ENCODE data around the gene GPS2.
A peak's percentile ranks its signal among the peaks of the same experiment; 100 is the strongest.

The GPS2 gene

DNA sequence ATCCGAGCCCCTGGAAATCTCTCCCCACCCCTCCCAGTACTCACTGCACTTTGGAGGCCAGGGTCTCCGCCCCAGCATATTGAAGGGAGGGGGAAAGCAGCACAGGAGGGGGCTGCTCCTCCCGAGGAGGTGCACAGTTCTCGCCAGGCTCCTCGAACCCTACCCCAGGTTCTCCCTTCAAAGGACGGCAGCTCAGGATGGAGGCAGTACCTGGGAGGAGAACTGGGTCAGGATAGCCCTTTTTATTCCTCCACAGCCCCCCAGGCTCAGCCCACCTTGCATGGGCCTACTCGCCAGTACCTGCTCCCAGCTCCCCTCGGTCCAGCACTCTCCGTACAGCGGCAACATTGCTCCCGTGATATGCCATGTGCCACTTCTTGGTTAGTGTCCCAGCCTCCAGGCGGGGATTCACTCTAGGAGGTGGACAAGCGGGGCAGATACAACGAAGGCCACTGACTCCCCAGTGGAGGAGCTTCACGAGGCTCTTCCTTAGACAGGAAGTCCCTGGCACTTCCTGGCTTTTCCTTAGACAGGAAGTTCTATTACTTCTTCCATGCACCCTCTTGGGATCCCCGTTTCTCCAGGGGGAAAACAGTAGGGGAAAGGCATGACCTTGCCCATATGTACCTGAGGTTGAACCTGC is 2.1 kb upstream of the GPS2 start:
- DNase-seq (ENCODE audit: low read depth), result no peak

DNA sequence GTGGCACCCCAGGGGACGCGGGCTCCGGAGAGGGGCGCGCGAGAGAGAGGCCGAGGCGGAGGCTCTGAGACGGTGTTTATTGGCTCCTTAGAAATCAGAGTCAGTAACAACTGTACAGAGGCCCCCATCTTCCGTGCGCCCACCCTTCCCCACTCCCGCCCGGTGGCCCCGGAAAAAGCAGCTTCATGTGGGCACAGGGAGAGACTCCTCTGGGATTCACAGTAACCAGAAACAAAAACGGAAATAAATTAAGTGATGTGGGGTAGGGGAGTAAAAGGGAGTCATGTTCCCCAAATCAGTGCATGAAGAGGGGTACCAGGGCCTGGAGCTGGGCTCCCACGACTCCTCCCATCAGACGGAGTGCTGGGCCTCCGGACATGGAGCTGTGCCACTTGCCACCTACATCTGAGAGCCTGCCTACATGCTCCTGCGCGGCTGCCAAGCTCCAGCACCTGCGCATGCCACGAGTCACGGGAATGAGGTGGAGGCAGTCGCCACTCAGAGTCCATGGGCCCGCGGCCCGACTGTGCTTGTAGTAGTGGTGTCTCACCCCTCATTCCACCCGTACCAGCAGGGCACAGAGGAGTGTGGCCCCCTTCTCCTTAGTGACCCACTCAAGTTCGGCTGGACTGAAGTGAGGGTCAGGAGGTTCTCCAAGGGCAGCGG is 543 bp upstream of the GPS2 start:
- DNase-seq (ENCODE audit: low read depth), result no peak

DNA sequence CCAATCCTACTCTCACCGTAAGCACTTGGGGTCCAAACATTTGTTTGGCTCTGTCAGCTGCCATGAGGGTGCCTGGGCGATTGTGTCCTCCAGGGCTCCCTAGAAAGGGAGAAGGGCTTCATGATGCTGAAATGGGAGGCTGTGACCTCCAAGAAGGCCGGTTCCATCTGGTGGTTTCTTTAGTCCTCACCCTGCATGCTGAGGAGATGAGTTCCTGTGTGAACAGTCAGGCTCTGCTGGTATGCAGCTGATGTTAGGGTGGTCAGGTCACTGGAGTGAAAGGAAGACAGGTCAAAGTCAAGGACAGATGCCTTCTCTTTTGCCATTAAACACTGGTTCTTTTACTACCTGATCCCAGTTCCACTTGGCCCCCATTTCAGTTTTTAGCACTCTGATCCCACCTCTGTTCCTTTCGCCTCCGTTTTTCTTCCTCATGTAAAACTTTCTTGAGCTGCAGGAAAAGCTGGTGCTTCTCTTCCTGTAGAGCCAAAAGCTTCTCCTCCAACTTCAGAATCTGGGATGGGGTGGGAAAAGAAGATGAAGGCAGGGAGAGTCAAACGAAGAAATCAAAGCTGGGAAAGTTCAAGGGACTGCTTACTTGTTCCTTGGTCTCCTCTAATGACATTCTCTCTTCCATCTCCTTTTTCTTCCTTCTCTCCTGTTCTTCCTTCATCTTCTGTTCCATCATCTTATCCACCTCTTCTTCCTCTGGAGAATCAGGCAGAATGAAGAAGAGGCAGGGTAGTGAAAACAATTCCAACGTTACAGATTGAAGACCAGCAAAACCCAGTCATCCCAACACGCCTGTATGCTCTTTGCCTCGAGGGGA is 1.1 kb downstream of the GPS2 start:
- no peak for DNase-seq (ENCODE audit: low read depth)

DNA sequence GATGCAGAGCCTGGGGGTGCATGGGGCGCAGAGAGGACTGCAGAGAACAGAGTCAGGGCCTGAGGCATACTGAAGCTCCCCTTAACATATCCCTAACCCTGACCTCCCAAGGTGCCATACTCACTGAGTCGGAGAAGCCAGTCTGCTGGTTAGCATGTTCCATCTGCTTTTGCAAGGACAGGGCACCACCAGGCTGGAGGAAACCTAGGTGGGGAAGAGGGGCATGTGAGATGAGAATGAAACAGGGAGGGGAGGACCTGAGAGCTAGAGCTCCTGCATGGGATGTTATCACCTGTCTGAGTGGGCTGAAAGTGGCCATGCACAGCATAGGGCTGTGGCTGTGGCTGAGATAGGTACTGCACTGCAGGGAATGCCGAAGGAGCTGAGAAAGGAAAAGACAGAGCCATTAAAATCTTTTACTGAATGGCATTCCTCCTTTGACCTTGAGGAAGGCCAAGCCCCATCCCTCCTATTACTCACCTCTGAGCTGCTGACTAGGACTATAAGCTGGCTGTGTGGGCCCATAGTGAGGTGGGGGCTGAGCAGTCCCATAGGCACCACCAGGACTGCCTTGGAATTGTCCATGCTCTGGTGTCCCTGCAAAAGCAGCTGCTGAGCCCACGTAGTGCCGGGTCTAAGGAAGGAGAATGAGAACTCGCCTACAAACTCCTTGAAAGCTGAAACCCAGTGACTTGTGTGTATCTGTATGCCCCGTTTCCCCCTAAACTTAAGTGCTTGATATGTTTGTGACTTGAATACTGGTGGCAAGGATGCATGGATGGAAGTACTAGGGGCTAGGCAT is 1.9 kb downstream of the GPS2 start:
- DNase-seq (ENCODE audit: low read depth), result no peak

DNA sequence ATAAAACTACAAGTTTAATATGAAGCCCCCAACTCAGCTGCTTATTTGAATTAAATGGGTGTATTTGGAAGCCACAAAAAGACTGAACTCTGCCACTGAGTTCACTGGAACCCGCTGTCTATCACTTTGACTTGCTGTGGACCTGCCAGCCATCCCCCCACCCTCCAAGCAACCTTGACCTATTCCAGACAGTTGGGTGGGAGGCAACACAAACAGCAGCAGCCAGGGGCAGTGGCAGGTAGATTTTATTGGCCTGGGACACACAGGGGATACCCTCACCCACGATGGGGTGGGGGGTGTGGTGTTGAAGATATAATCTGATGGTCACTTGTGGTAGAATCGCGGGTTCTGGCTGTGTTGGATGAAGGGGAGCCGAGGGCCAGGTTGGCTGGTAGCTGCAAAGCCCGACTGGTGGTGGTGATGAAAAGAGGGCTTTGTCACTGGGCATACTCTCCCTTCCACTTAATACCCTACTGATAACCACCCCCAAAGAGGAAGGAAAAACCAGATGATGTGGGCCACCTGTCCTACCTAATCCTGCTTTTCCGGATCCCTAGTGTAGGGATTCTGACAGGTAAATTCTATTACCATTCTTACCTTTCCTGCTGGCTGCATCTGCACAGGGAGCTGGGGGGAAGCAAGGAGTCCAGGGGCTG is 2.6 kb downstream of the GPS2 start:
- DNase-seq (ENCODE audit: low read depth), result no peak

DNA sequence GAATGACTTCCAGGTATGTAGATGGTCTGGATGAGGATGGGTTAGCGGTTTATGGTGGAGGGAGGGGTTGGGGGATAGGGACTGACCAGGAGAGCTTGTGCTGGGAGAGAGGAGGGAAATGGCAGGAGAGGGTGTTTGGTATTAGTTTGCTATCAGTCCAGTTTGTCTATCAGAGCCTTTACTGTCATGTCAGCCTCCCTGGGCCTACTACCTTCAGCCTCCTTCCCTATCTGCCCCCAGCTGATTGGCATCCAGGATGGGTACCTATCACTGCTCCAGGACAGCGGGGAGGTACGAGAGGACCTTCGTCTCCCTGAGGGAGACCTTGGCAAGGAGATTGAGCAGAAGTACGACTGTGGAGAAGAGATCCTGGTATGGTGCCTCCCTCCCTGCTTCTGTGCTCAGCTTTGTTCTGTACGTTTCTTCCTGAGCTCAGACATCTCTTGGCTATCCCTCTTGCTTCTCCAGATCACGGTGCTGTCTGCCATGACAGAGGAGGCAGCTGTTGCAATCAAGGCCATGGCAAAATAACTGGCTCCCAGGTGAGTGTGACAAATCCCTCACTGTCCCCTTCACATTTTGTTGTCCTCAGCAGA is 4.0 kb downstream of the GPS2 start:
- no peak for DNase-seq (ENCODE audit: low read depth)

DNA sequence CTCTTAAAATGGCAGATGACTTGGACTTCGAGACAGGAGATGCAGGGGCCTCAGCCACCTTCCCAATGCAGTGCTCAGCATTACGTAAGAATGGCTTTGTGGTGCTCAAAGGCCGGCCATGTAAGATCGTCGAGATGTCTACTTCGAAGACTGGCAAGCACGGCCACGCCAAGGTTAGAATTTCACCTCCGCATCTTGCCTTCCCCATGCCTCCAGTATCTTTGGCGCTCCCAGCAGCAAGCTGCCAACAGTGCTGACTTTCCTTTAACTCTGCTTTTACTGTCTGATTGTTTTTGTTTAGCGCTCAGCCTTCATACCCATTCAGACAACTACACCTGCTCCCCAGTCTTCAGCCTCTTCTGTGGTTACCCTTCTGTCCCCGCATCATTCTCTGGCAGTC is 5.5 kb downstream of the GPS2 start:
- no peak for DNase-seq (ENCODE audit: low read depth)

DNA sequence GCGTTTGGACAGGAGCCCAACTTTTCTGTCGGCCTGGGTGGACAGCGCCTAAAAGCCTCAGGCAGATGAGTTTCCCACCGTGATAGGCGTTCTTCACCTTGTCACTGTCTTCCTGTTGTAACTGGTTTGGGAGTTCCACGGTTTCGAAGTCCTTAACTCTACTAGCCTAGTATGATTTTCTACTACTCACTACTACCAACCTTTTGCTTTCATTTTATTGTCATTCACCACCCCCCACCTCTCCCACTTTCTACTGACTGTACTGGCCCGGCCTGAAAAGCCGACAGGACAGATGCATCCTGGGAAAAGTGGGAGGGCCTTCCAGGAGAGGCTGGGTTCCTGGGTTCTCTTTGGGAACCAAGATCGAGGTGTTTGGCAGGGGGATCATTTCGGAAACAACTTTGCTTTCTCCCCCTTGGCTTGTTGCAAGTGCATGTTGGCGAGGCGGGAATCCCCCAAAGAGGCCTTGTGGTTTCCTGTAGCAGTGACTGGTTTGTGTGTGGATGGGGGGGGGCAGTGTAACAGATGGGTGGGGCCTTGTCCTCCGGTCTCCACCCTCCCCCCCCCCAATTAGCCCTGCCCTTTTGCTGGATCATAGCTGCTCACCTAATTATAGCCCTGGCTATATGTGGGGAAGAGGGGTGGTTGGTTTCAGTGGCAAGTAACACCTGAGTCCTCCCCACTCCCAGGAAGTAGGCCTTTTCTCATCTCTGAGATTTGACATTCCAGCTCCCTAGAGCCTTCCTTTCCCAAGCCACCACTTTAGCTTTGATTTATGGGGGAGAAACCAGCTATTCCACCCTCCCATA is 6.3 kb downstream of the GPS2 start:
- DNase-seq (ENCODE audit: low read depth), result peak; percentile 85

DNA sequence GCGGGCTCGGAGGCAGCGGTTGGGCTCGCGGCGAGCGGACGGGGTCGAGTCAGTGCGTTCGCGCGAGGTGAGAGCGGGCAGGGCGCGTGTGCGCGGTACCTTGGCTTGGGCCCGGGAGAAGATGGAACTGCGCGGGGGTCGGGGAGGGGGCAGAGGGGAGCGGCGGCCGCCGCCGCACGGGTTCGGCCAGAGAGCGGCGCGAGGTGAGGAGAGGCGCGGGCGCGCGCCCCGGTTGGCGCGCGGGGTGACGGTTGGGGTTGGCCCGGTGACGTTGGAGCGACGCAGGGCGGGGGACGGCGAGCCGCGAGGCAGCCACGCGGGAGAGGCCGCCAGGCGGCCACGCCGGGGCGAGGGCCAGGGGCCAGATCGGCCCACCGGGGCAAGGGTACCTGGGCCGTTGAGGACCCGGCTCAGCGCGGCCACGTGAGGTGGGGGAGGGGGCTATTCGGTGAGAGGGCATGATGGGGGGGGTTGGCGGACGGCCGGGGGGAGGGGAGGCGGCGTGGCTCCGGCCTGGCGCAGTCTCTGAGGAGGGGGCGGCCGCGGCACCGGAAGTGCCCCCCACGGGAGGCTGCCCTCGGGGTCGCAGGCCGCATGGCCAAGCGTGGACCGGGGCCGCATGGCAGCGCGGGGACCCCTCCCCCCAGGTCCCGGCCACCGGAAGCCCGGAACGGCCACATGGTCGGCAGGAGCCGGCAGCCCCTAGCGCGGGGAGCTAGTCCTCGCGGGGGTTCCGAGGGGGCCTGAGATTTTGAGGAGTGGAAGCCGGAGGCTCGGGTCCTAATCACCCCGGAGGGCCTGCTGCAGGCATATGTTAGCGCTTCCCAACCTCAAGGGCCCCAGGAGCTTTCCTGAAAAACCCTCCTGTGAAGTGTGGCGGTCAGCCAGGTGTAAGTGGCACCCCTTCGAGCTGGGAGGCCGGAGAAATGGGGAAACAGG is 7.2 kb downstream of the GPS2 start:
- peak; percentile 55 for DNase-seq (ENCODE audit: low read depth)

DNA sequence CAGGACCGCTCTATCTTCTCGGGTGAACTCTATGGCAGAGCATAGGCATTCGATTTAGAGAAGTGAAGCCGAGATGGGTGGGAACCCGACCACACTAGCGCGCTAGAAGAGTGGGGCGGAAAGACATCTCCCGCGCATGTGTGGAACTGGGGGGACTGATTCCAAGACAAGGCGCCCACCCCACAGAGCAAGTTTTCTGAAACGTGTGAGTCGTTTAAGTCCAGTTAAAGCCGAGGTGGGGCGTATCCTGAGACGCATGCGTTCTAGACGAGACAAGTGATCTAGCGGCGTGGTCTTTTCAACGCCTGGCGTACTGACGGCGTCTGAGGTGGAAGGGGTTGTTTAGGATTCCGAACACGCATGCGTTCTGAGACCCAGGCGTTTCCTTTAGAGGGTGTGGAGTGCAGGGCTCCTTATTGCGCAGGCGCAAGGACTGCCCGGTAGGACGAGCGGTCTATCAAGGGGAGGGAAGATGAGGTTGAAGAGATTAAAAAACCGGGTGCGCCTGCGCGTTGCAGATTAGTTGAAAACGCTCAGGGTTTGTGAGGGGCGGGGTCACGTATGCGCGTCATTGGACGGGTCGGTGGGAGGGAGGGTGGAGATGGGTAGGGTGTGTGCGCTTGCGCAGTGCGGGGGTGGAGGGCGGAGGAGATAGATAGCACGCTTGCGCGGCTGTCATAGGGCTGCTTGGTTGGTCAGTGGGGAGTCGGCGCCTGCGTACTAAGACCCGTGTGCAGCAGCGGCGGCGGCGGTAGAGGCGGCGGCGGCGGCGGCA is 8.1 kb downstream of the GPS2 start, which contains the start of gene EIF5A:
TSS of gene EIF5A (plus strand) at position 718 of the 775 bp plus-strand sequence. CDS start 2,008 bp downstream, outside the sequence.
- DNase-seq (ENCODE audit: low read depth), result peak; percentile 100

DNA sequence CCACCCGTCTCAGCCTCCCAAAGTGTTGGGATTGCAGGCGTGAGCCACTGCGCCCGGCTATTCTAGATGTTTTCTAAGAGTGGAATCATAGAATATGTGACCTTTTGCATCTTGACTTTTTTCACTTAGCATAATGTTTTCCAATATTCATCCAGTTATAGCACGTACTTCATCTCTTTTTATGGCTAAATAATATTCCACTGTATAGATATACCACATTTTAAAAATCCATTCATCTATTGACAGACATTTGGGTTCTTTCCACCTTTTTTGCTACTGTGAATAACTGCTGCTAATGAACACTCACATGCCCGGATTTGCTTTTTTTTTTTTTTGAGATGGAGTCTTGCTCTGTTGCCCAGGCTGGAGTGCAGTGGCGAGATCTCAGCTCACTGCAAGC is 11.0 kb downstream of the GPS2 start:
- DNase-seq (ENCODE audit: low read depth), result no peak

DNA sequence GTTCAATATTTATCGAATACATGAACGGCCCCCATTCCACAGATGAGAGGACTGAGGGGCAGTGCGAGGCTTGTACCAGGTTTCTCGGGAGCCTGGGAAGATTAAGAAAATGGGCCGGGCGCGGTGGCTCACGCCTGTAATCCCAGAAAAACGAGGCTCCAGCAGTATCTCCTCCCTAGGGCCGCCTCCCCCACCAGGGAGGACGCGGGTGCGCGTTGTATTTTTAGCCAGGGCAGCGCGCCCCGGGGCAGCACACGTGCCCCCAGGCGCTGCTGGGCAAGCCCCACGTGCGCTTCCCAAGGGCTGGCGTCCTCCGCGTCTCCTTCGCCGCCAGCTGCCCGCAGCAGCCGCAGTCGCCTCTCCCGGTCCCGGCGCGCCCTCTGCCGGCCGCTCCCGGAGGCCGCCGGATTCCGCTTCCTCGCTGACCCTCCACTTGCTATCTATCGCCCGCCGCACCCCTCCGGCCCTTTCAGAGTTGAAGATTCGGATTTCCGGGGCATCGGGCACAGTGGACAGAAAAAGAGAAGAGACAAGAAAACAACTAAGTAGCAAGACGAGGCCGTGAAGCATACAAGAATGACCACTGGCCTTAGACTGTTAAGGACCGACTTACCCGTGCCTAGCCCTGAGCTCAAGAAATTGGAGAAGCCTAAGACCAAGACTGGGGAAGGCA is 18.8 kb downstream of the GPS2 start:
- peak; percentile 48 for DNase-seq (ENCODE audit: low read depth)

DNA sequence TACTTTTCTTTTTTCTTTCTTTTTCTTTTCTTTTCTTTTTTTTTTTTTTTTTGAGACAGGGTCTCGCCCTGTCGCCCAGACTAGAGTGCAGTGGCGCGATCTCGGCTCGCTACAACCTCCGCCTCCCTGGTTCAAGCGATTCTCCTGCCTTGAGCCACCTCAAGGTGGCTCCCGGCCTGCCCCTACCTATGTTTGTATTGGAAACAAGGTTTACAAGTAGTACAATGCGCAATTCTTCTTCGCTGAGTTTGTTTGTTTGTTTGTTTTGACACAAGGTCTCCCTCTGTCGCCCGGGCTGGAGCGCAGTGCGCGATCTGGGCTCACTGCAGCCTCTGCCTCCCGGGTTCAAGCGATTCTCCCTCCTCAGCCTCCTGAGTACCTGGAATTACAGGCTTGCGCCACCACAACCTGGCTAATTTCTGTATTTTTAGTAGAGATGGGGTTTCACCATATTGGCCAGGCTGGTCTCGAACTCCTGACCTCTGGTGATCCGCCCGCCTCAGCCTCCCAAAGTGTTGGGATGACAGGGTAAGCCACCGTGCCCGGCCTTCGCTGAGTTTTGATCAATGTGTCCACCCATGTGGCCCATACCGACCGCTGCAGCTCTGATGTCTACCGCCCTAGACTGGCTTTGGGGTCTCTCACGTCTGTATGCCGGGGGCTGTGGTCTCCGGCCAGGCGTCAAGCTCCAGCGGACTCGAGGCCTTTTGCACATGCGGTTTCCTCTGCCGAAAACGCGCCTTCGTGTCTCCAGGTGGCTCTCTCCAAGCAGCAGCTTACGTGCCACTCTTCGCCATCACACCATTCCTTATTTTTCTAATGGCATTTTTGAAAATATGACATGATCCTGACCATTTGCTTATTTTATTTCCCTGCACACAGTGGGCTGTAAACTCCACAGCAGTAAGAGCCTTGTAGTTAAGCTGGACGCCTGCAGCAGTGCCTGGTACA is 19.7 kb downstream of the GPS2 start:
- no peak for DNase-seq (ENCODE audit: low read depth)

DNA sequence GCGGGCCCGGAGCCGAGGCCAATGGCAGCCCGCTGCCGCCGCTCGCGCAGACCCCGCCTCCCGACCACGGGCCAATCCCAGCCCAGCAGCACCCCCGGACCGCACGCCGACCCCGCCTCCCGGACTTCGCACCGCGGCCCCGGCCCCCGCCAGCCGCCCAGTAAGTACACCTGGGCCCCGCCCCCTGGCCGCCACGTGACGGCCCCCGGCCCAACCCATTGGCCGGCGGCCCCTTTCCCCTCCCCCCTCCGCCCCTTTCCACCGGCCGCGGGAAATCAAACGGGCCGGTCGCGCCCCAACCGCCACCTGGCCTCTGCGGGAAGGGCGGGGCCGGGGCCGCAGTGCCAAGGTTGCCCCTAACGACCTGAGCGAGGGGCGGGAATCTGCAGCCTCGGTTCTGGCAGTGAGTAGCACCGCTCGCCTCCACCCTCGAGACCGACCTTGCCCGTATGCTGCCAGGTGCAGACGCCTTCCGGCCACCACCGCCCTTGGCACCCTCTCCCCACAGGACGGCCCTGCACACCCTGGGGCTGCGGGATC is 20.5 kb downstream of the GPS2 start, which contains the start of gene YBX2:
TSS of gene YBX2 (minus strand) at position 26 of the 540 bp plus-strand sequence. CDS start 139 bp downstream, outside the sequence.
- DNase-seq (ENCODE audit: low read depth), result peak; percentile 52

DNA sequence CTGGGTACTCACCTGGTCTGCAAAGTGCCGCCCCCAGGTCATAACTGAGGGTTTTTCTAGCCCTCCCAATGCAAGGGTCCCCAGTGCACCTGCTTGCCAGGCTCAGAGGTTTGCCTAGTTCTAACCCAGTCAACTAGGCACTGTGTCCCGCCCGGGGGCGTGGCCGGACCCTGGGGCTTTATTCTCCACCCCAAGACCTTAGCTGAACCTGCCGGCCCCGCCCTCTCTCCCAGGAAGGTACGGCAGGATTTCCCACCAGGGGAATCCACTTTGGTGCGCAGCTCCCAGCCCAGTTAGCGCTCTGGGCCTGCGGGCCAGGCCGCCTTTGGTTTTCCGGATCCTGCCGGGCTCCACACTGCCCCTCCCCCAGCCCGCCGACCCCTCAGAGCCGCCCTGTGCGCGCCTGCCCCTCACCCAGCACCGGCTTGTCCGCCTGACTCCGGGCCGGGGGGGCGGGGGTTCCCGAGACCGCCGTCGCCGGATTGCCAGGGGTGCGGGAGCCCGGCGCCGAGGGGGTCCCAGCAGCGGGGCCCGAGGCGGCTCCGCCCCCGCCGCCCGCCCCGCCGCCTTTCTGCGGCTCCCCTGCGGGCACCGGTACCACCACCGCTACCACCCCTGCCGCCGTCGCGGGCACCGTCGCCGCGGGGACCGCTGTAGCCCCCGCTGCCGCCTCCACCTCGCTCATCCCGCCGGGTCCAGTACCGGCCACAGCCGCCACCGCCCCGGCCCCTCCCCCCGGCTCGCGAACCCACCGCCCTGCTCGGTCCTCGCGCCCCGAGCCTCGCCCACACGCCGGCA is 21.1 kb downstream of the GPS2 start:
- DNase-seq (ENCODE audit: low read depth), result no peak
